HL-60/S4 treated with retinoic acid at 250 ng/mL for 4 days and 3 days (cell line): Measurements from ENCODE around the gene ADAMTS2.

Source experiments
- in situ Hi-C: fragments of 300-500 bp; cut with MboI; formaldehyde crosslinking; loops from 2 replicates; pipeline ENCODE4 v1.7.0; 2022; ENCODE audit warnings: low sequenced_read_pairs

Gene ADAMTS2

DNA sequence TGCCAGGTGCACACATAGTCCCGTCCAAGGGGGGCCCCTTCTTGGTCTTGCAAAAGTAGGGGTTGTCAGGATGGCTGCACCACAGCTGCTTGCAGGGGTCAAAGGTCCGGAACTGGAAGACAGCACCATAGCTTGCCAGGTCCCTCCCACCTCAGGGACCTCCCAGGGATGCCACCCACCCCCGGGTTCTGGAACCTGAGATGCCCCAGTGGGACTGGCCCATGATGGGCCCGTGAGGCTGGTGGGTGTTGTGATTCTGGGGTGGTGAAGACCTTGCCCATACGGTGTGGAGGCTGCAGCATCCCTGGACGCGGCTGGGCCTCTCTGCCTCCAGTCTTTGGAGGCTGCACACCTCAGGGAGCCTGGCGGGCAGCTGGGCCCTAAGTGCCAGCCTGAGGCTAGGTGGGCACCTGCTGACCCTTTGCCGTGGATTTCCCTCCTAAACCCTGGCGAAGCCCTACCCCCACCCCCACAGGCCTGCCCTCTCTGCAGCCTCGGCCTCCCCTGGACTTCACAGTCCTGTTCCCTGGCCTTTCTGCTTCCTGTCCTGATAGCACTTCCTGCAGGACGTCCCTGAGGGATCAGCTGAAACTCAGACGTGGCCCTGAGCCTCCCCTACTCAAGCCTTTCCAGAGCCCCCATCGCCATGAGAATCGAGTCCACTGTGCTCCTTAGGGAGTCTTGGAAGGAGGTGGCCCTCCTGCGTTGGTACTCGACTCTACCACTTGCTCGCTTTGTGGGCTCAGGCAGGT lies 192.9 kb downstream of the ADAMTS2 start:
- in situ Hi-C loops: no loop called here

DNA sequence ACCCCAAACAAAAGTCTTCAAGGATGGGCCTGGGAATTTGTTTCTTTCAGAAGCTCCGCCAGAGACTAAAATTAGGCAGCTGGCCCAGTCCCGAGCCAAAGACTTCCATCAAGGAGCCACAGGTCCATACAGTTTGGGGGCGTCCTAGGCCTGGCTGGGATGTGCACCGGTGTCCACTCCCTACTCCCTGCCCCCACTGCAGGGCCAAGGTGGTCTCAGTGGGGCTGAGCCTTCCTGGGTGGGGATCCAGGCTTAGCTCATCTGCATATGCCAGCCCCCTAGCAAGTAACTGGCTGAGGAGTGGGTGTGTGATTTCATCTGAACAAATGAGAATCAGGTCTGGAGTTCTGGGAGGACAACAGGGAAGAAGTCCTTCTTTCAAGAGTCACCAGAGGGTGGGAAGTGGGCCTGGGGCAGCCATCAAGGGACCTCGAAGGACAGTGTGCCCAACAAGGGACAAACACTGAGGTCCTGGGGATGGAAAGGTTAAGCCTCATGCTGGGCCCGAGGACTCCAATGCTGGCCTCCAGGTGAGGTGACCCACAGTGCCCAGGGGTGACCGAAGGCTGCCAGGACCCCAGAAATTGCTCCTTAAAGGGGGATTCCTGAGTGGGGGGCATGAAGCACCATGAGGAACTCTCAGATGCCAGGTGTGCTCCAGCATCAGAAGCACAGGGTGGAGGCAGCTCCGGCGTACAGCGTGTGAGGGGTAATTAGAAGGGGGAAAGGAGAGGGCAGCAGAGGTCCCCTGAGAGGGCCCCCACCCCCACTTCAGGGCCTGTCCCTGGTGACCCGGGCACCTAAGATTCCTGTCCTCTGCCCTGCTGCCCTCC lies 193.8 kb downstream of the ADAMTS2 start:
- in situ Hi-C loops: no loop called here

DNA sequence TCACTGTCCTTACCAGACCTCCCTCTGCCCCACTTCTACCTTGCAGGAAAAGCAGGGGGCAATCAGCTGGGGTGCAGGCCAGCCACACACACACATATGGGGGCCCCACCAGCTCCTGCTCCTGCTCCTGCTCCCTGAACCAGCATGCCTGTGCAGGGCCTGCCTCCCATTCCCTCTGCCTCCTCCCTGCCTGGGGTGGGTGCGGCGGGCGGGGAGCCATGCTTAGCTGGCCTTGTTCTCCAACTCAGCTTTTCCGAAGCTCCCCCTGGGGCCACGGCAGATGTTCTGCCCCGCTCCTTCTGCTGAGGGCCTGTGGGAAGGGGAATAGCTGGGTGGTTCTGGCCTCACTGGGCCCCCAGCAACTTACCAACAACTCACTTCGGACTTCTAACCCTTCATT lies 195.2 kb downstream of the ADAMTS2 start:
- in situ Hi-C loops: no loop called here

DNA sequence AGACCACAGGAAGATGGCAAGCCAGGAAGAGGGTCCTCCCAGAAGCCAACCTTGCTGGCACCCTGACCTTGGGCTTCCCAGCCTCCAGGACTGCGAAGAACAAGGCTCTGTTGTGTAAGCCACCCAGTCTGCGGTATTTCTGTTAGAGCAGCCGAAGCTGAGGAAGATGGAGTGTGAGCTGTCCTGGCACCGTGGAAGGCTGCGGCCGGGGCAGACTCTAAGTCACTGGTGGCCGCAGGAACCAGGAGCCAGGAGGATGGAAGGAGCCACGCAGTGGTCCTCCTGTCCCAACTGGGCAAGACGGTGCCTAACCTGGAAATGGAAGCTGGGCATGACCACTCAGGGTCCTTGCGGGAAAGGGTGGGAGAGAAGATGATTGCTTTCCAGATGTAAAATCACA lies 196.0 kb downstream of the ADAMTS2 start:
- in situ Hi-C loops: no loop called here

DNA sequence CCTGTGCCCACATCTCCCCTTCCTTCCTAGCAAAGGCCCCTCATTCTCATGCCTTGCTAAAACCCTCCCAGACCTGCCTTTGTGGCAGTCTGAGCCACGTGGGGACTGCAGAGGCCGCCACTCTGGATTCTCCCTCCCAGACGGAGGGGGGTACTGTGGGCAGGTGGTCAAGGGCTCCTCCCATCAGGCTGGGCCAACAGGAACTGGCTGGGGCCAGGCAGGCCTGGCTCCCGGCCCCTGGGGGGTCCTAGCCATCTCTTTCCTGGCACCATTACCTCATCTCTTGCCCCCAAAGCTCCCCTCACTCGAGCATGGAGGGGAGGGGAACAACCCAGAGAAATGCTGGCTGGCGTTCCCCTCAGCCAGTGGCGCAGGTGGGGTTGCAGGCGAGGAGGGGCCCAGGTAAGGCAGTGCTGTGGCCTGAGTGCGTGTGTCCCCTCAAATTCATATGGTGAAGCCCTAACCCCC lies 196.5 kb downstream of the ADAMTS2 start:
- in situ Hi-C loops: no loop called here

DNA sequence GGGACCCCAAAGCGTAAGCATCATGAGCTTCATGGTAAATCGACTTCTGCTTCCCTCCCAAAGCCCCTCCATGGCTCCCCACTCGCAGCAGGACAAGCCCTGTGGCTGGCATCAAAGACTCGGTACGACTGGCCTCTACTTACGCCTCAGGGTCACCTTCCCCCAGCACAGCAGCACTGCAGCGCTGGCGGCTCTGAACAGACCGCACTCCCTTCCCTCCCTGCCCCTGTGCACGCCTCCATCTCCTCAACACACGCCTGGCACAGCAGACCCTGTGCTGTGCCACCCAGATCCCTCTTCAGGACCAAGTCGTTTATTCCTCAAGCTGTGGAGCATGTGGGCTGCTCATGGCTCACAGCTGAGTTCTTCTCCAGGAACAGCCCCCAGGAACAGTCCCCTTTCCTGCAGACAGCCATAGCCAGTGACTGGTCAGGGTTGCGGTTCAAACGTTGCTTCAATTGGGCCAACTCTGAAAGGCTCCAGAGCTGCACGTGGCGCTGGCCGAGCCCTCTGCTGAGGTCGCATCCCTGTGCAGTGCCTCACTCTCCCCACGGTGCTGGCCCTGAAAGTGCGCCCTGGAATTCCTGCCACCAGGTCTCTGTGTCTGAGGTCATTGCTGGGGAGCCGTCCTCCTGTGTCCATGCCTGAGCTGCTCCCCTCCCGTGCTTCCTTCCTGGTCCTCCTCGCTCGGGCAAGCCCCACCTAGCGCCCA lies 197.1 kb downstream of the ADAMTS2 start:
- in situ Hi-C loops: no loop called here

DNA sequence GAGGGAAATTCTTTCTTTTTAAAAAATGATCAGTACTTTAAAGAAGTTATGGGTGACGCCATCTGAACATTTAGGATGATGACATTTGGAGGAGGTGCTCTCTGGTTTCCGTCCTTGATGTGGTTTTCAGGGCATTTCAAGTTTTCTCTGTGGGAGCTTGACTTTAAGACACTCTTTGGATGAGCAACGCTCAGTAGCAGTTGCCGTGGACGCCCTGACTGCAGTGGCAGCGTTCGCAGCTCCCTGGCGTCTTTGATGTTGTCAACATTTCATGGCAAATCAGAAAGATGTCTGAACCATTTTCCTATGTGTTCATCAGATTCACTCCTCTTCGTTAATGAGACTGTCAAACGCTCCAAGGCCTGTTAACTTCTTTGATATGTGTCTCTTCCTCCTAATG lies 199.0 kb downstream of the ADAMTS2 start:
- in situ Hi-C loops: no loop called here

DNA sequence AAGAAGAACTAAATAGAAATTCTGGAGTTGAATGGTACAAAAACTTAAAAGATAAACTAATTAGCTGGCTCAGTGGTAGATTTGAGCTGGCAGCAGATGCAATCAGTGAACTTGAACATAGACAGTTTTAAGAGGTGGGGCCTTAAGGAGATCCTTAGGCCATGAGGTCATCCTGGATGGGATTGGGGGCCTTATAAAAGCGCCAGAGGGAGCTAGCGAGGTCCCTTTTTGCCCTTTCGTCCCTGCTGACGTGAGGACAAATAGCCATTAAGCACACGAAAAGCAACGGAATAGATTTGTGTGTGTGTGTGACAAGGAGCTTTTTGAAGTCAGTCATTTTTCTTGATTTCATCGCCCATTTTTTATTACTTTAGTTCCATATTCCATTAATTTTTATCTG lies 201.8 kb downstream of the ADAMTS2 start:
- in situ Hi-C loops: no loop called here

DNA sequence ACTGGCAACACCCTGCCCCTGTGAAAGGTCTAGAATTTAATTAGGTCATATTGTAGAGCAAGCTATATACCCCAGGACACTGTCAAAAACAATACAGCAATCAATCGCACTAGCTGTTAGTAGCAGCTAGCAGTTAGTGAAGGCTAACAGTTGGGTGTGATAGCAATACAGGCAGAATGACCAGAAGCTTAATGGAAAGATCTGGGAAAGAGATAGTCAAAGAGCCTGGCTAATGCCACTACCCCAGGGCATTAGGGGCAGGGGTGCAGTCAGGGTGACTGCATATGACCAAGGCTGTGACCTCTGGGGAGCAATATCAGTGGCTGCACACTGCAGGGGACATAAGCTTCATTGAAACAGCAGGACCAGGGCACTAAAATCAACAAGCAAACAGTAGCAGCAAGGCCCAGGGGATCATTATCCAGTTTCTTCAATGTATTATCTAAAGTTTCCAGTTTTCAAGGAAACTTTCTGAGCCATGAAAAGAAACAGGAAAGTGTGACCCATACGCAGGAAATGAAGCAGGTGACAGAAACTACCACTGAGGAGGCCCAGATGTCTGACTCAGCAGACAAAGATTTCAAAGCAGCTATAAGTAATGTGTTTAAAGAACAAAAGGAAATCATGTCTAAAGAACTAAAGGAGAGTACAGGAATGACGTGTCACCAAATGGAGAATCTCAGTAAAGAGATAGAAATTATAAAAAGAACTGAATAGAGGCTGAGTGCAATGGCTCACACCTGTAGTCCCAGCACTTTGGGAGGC lies 202.6 kb downstream of the ADAMTS2 start:
- in situ Hi-C loops: no loop called here

DNA sequence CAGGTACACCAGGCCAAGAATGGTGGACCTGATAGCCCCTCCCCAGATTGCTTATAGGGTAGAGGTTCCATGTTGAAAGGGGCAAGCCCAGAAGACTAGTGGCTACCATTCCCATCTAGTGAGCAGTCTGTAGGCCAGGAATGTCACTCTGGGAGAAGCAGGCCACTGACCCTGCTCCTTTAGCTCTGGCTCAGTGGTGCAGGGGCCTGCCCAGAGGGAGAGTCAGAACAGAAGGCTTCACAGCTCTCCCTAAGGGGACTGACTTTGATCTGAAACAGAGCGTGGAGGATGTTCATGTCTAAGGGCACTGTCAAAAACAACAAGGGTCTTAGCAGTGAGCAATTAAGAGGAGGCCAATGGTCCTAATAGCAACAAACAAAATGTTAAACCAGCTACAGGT lies 203.4 kb downstream of the ADAMTS2 start:
- in situ Hi-C loops: no loop called here

DNA sequence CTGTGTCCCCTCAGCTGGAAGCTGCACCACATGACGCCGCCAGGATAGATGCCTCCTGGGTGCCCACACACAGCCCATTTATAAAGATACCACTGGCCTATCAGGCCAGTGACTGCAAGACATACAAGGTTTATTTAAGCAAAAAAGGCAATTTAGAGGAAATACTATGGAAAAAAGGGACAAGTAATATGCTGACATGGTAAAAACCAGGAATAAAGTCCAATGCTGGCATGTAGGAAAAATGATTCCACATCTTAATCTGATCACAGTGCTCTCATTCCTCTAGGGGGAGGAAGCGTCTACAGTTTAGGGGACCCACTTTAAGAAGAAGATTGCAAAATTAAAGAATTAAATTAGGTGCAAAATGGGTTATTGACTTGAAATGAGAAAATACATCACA lies 205.0 kb downstream of the ADAMTS2 start:
- in situ Hi-C loops: no loop called here

DNA sequence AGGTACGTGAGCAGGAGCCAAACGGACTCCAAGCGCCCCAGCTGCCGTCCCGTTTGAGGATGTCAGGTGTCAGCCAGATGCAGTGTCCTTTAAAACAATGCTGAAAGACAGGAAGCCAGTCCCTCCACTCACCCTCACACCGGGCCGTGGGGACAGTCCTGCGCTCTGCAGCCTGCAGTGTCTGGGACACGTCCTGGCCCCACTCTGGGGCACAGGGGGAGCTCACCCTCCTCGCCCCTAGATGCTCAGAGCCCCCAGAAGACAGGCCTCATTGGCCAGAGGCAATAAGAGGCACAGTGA lies 205.4 kb downstream of the ADAMTS2 start:
- in situ Hi-C loops: no loop called here

DNA sequence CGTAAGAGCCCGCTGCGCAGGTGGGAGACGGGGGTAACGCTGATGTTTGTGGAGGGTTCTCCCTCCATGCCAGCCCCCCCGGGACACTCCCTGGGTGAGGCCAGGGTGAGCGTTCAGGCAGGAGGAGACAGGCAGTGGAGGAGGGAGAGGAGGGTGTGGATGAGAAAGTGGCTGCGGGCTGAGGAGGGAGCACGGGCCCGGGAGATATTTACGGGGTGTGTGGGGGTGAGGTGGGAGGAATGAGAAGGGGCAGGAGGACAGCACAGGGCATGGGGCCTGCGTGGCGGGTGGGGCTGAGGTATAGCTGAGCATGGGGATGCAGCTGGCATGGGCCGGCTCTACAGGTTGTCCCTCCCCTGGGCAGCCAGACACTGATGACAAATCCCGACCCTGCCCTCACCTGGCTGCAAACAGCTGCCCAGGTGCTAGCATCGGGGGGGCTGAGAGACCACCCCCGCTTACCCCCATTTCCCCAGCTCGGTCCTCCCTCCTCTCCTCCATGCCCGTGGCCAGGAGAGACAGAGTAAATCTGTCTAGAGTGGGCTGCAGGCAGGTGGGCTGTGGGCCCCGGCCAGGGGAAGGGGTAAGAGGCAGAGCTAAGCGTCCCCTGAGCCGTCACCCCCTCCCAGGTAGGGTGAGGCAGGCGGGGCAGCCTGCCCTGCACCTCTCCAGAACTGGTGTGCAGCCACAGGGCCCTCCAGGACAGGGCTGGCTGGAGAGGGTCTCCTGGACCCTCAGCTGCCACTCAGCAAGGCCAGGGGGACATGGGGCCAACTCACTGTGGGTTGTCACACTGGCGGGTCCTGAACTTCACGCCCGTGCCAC lies 205.9 kb downstream of the ADAMTS2 start:
- in situ Hi-C loops: no loop called here

DNA sequence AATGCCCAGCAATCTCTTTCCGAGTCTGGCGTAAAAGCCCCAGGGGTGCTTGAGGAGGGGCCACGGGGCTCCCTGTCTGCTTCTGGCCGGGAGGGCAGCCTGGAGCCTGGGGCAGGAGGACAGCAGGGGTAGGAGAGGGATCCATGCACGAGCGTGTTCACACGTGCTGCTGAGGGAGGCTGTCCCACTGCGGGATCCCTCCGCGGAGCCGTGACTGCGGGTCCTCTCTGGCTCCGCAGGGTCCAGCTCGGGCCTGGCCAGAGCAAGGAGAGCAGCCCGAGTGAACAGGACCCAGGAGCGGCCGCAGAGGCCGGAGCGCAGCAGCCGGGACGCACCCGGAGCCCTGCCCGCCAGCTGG lies 206.7 kb downstream of the ADAMTS2 start:
- in situ Hi-C loops: no loop called here

DNA sequence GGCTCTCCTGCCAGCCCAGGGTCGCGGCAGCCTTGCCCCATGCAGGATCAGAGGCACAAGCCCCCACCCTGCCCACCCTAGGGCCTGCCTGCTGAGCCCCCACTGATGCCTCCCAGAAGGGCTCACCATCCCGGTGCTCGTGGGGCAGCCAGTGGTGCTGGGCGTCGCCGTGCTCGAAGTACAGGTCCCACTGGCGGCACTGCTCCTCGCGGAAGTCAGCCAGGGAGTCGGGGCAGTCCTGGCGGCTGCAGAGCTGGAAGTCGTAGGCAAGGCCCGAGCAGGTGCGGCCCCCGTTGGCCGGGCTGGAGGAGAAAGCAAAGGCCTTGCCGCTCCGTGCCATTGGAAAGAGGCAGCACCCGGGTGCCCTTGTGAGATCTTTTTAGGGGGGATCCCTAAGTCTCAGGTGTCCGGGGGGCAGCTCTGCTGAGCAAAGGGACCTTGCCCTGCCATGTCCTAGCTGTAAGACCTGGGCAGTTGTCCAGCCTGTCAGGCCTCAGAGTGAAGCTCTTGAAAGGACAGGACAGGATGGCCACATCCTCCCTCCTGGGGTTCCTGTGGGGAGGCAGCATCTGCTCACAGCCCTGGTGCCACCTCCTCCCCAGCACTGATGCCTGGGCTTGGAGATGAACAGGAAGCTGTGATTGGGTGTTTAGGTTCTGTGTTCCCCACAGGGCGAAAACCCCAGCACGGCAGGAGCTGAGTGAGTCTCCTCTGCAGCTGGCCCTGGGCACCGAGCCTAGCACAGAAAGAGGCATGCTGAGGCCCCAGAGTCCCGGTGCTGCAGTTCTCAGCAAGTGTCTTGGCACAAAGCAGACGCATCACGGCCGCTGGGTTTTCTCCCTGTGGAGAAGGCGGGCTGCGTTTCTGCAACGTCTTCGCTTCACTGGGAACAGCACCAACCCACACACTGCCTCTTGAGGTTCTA lies 207.4 kb downstream of the ADAMTS2 start:
- in situ Hi-C loops: no loop called here

DNA sequence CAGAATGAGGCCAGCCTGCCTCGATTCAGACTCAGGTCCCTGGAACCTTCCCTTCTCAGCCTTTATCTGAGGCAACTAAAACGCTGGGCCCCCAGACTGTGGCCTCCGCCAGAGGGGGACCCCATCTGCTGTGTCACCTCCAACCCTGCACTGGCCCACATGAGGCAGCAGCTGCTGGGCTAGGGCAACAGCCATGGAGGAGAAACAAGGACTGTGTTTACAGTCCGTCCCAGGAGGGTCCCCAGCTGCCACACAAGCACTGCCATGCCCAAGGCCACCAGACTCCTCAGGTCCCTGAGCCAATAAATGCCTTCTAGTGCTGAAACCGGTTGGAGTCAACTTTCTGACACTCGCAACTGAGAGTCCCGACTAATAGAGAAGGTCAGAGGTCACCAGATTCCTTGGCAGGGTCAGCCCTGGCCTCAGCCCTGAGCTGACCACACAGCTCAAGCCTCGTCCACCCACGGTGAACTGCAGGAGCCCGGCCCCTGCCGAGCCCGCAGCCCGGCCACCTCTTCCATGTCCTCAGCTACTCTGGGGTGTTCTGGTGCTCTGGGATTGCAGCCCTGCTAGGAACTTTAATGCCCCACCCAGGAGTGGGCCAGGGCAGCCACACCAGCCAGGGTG lies 208.1 kb downstream of the ADAMTS2 start:
- in situ Hi-C loops: no loop called here

DNA sequence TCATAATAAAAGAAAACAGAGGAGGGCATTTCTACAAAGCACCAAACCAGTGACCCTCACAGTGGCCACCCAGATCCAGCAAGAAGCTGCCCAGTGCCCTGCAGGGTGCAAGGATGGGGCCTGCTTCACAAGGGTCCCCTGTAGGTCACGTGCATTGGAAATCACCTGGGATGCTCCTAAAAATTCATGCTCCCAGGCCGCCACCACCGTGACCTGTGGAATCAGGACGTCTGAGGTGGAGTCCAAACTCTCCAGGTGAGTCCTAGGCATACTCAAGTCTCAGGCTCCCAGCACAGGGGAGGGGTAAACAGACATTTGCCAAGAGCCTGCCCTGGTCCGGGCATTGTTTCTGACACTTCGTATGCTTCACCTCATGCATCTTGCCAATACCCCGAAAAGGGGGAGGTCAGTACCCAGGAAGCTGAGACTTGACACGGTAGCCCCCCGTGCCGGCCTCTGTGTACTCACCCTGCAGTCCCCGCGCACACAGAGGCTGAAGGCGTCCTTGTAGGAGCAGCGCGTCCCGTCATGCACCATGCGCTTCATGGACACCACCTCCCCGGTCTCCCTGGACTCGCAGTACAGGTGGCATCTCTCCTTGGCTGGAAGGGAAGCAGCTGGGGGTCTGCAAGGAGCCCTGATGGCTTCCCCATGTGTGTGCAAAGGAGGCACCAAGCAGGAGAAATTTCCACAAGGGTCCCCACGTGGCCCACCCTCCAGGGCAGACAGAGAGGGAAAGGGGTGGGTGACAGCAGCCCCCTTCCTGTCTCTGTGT lies 209.6 kb downstream of the ADAMTS2 start:
- in situ Hi-C loops: no loop called here

DNA sequence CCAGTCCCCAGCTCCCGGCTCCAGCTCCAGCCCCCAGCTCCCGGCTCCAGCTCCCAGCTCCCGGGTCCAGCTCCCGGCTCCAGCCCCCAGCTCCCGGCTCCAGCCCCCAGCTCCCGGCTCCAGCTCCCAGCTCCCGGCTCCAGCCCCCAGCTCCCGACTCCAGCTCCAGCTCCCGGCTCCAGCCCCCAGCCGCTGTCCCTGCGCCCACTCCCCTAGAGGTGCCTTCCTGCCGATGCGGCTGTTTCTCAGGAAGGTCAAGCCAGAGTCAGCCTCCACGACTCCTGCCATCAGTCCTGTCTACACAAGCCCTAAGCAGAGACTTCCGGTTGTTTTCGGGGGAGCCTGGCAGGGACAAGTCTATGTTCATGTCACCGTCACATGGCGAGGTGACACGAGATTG lies 210.3 kb downstream of the ADAMTS2 start:
- in situ Hi-C loops: no loop called here
